H7 (cell line): ENCODE results near the gene GARRE1. TPM values are rescaled to one million over a fixed set of nuclear protein-coding genes. Genes with fewer than 3 reads are reported as not detected.

ENCODE experiments used
- DNase-seq: peaks from one replicate; pipeline ENCODE4 v3.0.0; 2012
- H3K27me3 ChIP-seq: 2 replicates; pipeline ENCODE4 v1.6.0; 2011; ENCODE audit warnings: mild to moderate bottlenecking, low read length; ENCODE audit not compliant: control insufficient read depth, insufficient read depth
- H3K36me3 ChIP-seq: replicated peaks from 2 replicates; pipeline ENCODE4 v1.5.1; 2011; ENCODE audit warnings: low read length; ENCODE audit not compliant: control insufficient read depth, insufficient read depth
- H3K4me3 ChIP-seq: 2 replicates; pipeline ENCODE4 v1.5.1; 2011; ENCODE audit warnings: low read depth, mild to moderate bottlenecking, control low read depth, low read length, moderate library complexity; ENCODE audit not compliant: insufficient read depth
- total RNA-seq: library from RNA; depleted of rRNA; stranded (reverse); fragments of >200 nt; shearing (Covaris generic); gene quantifications from 2 replicates; pipeline ENCODE4 v1.2.3, GENCODE V29; 2014

GARRE1 gene
- total RNA-seq, 1 experiment from 2014 or later: 13.5 TPM

- Histone ChIP-seq H3K27me3 (no peaks in the 10 kb centered on the region), H3K36me3 (peaks cover 27% of the 10 kb centered on the region), H3K4me3 (no peak overlapping the region)
- DNase-seq: no peak
These were observed 28.7 kb upstream of the GARRE1 start for GRCh38 chr19:34225659-34226015.

- Histone ChIP-seq H3K27me3 (no peaks in the 10 kb centered on the region), H3K36me3 (peaks cover 26% of the 10 kb centered on the region), H3K4me3 (no peak overlapping the region)
- no peak for DNase-seq
These were observed 28.3 kb upstream of the GARRE1 start for GRCh38 chr19:34226036-34226435.

- Histone ChIP-seq H3K4me3 (no peak overlapping the region), H3K27me3 (no peaks in the 10 kb centered on the region), H3K36me3 (peaks cover 14% of the 10 kb centered on the region)
- DNase-seq: no peak
These were observed 26.0 kb upstream of the GARRE1 start for GRCh38 chr19:34228347-34228746.

- H3K27me3 ChIP-seq: no peaks in the 10 kb centered on the region
- H3K4me3 ChIP-seq: no peak overlapping the region
- peaks cover 11% of the 10 kb centered on the region for H3K36me3 ChIP-seq
- no peak for DNase-seq
These were observed 25.6 kb upstream of the GARRE1 start for GRCh38 chr19:34228762-34229161.

- DNase-seq: no peak
- Histone ChIP-seq H3K36me3 (peaks cover 7% of the 10 kb centered on the region), H3K4me3 (no peak overlapping the region), H3K27me3 (no peaks in the 10 kb centered on the region)
These were observed 24.6 kb upstream of the GARRE1 start for GRCh38 chr19:34229721-34230120.

- Histone ChIP-seq H3K27me3 (no peaks in the 10 kb centered on the region), H3K4me3 (no peak overlapping the region), H3K36me3 (peaks cover 7% of the 10 kb centered on the region)
- DNase-seq: no peak
These were observed 23.5 kb upstream of the GARRE1 start for GRCh38 chr19:34230820-34231219.

GRCh38 chr19:34231439-34231838 lies 22.9 kb upstream of the GARRE1 start:
- peaks cover 4% of the 10 kb centered on the region for H3K36me3 ChIP-seq
- DNase-seq: no peak
- H3K27me3 ChIP-seq: no peaks in the 10 kb centered on the region
- no peak overlapping the region for H3K4me3 ChIP-seq

GRCh38 chr19:34232566-34233481 lies 21.5 kb upstream of the GARRE1 start:
- Histone ChIP-seq H3K27me3 (no peaks in the 10 kb centered on the region), H3K4me3 (no peak overlapping the region), H3K36me3 (peaks cover 3% of the 10 kb centered on the region)
- no peak for DNase-seq

- Histone ChIP-seq H3K4me3 (no peak overlapping the region), H3K27me3 (no peaks in the 10 kb centered on the region), H3K36me3 (no peaks in the 10 kb centered on the region)
- no peak for DNase-seq
These were observed 18.9 kb upstream of the GARRE1 start for GRCh38 chr19:34235425-34235940.

GRCh38 chr19:34236035-34236987 lies 18.0 kb upstream of the GARRE1 start:
- no peaks in the 10 kb centered on the region for H3K36me3 ChIP-seq
- H3K4me3 ChIP-seq: no peak overlapping the region
- H3K27me3 ChIP-seq: no peaks in the 10 kb centered on the region
- DNase-seq: no peak

- H3K27me3 ChIP-seq: no peaks in the 10 kb centered on the region
- H3K36me3 ChIP-seq: no peaks in the 10 kb centered on the region
- DNase-seq: peak; percentile 64
- no peak overlapping the region for H3K4me3 ChIP-seq
These were observed 17.1 kb upstream of the GARRE1 start for GRCh38 chr19:34237283-34237682.

GRCh38 chr19:34237939-34238338 lies 16.4 kb upstream of the GARRE1 start:
- Histone ChIP-seq H3K4me3 (no peak overlapping the region), H3K36me3 (no peaks in the 10 kb centered on the region), H3K27me3 (no peaks in the 10 kb centered on the region)
- no peak for DNase-seq

GRCh38 chr19:34241513-34242337 lies 12.6 kb upstream of the GARRE1 start:
- Histone ChIP-seq H3K27me3 (no peaks in the 10 kb centered on the region), H3K36me3 (no peaks in the 10 kb centered on the region), H3K4me3 (no peak overlapping the region)
- peak; percentile 87 for DNase-seq
